ENCODE results near the gene STBD1. TPM values are rescaled to one million over a fixed set of nuclear protein-coding genes. Genes with fewer than 3 reads are reported as not detected.

Gene STBD1
- total RNA-seq, 1 experiment from 2014 or later, result 4.9 TPM

DNA sequence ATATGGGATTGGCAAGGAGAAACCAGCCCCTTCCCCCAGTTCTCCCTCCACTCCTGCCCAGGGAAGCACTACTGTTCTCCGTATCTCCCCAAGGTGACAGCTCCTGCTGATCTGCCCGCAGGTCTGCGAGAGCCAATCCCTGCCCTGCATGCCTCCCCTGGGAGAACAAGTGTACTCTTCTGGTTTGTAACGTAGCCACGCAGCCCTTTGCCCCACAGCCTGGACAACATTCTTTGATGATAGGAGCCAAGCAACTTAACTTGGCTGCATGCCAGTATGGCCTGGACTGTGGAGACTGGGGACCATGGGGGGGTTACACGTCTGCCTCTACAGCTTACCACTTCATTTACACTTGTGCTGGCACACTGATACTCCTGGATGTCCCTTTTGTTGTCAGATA is 2.0 kb downstream of the STBD1 start:
- no TSS peak for BruUV-seq (replicated peaks)
- no peak for ATAC-seq

DNA sequence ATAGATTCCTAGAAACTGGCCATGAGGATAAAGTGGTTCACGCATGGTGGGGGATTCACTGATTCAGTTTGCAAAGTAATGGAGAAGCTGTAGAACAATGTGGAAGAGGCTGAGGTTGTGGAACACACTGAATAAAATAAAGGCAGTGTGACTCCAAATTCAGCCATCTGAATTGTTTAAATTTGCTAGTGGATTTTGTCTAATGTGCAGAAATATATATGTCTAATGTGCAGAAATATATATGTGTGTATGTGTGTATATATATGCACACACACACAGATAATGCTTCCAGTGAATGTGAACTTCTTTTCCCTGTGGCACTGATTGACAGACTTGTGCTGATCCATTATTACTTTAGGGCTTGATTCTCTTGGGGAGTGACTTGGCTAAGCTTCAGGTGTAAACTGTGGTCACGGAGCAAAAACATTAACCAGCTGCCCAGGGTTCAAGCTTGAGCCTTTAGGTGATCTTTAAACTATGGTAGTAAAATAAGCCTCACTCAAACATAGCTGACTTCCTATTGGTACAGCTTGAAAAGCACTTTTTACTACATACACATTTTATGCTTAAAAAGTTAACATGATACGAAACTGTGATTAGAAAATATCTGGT is 3.5 kb downstream of the STBD1 start:
- Histone ChIP-seq H3K27ac (ENCODE audit: low read length) (no peak overlapping the region), H3K9me3 (ENCODE audit: control insufficient read depth, insufficient read depth, low read depth, low read length) (no peaks in the 10 kb centered on the region), H3K36me3 (ENCODE audit: control insufficient read depth, insufficient read depth, low read length) (no peaks in the 10 kb centered on the region; the same call in none of the 2 replicates), H3K4me3 (ENCODE audit: low read depth in 2 of 2, low read length in 2 of 2) (no peak overlapping the region), H3K4me1 (ENCODE audit: control insufficient read depth, insufficient read depth, low read length) (no peaks in the 10 kb centered on the region; the same call in 1 of the 2 replicates), H3K27me3 (ENCODE audit: control insufficient read depth, insufficient read depth, low read length) (no peaks in the 10 kb centered on the region)
- DNase-seq (ENCODE audit: low read depth, low spot score) (no peak), ATAC-seq (no peak)
- in situ Hi-C loops (cut with HindIII; ENCODE audit: low pct_unique_long_range_greater_than_20kb, low sequenced_read_pairs) (no loop called here), intact Hi-C loops (cut with micrococcal nuclease; ENCODE audit: unreplicated experiment) (no loop called here)
- POLR2A ChIA-PET, result no interaction called here
- BruUV-seq (replicated peaks), result no TSS peak
- CTCF ChIA-PET, result no interaction called here
- TF ChIP-seq, protein P1, sequence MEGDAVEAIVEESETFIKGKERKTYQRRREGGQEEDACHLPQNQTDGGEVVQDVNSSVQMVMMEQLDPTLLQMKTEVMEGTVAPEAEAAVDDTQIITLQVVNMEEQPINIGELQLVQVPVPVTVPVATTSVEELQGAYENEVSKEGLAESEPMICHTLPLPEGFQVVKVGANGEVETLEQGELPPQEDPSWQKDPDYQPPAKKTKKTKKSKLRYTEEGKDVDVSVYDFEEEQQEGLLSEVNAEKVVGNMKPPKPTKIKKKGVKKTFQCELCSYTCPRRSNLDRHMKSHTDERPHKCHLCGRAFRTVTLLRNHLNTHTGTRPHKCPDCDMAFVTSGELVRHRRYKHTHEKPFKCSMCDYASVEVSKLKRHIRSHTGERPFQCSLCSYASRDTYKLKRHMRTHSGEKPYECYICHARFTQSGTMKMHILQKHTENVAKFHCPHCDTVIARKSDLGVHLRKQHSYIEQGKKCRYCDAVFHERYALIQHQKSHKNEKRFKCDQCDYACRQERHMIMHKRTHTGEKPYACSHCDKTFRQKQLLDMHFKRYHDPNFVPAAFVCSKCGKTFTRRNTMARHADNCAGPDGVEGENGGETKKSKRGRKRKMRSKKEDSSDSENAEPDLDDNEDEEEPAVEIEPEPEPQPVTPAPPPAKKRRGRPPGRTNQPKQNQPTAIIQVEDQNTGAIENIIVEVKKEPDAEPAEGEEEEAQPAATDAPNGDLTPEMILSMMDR (IDR thresholded peaks at IDR 0.05), result no peak
- no peak for TF ChIP-seq TCF7L2 (IDR thresholded peaks at IDR 0.05; ENCODE audit: low read depth, low read length)
- TF ChIP-seq POLR2AphosphoS5 (IDR thresholded peaks at IDR 0.05; ENCODE audit: low read depth, low read length), result no peak
- TF ChIP-seq, protein P2, sequence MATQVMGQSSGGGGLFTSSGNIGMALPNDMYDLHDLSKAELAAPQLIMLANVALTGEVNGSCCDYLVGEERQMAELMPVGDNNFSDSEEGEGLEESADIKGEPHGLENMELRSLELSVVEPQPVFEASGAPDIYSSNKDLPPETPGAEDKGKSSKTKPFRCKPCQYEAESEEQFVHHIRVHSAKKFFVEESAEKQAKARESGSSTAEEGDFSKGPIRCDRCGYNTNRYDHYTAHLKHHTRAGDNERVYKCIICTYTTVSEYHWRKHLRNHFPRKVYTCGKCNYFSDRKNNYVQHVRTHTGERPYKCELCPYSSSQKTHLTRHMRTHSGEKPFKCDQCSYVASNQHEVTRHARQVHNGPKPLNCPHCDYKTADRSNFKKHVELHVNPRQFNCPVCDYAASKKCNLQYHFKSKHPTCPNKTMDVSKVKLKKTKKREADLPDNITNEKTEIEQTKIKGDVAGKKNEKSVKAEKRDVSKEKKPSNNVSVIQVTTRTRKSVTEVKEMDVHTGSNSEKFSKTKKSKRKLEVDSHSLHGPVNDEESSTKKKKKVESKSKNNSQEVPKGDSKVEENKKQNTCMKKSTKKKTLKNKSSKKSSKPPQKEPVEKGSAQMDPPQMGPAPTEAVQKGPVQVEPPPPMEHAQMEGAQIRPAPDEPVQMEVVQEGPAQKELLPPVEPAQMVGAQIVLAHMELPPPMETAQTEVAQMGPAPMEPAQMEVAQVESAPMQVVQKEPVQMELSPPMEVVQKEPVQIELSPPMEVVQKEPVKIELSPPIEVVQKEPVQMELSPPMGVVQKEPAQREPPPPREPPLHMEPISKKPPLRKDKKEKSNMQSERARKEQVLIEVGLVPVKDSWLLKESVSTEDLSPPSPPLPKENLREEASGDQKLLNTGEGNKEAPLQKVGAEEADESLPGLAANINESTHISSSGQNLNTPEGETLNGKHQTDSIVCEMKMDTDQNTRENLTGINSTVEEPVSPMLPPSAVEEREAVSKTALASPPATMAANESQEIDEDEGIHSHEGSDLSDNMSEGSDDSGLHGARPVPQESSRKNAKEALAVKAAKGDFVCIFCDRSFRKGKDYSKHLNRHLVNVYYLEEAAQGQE (IDR thresholded peaks at IDR 0.05; ENCODE audit: insufficient read depth in 1 of 2, low read depth in 2 of 2, low read length in 1 of 2), result no peak
- no peak for TF ChIP-seq SIN3A (IDR thresholded peaks at IDR 0.05; ENCODE audit: borderline replicate concordance, insufficient read depth, low read depth, low read length)

More for the DNA sequence above, 2.0 kb downstream of the STBD1 start:
- Histone ChIP-seq H3K4me1 (ENCODE audit: control insufficient read depth, insufficient read depth, low read length) (no peaks in the 10 kb centered on the region; the same call in 1 of the 2 replicates), H3K9me3 (ENCODE audit: control insufficient read depth, insufficient read depth, low read depth, low read length) (no peaks in the 10 kb centered on the region), H3K36me3 (ENCODE audit: control insufficient read depth, insufficient read depth, low read length) (no peaks in the 10 kb centered on the region; the same call in none of the 2 replicates), H3K27ac (ENCODE audit: low read length) (no peak overlapping the region), H3K27me3 (ENCODE audit: control insufficient read depth, insufficient read depth, low read length) (no peaks in the 10 kb centered on the region), H3K4me3 (ENCODE audit: low read depth in 2 of 2, low read length in 2 of 2) (no peak overlapping the region)
- CTCF ChIA-PET, result no interaction called here
- no peak for DNase-seq (ENCODE audit: low read depth, low spot score)
- TF ChIP-seq, protein P1 (IDR thresholded peaks at IDR 0.05), result no peak
- TF ChIP-seq SIN3A (IDR thresholded peaks at IDR 0.05; ENCODE audit: borderline replicate concordance, insufficient read depth, low read depth, low read length) (no peak), TCF7L2 (IDR thresholded peaks at IDR 0.05; ENCODE audit: low read depth, low read length) (no peak), POLR2AphosphoS5 (IDR thresholded peaks at IDR 0.05; ENCODE audit: low read depth, low read length) (no peak)
- TF ChIP-seq, protein P2 (IDR thresholded peaks at IDR 0.05; ENCODE audit: insufficient read depth in 1 of 2, low read depth in 2 of 2, low read length in 1 of 2), result no peak
- intact Hi-C loops (cut with micrococcal nuclease; ENCODE audit: unreplicated experiment) (no loop called here), in situ Hi-C loops (cut with HindIII; ENCODE audit: low pct_unique_long_range_greater_than_20kb, low sequenced_read_pairs) (no loop called here)
- POLR2A ChIA-PET, result no interaction called here

All from Panc1 (cell line).